Activated CD4-positive, alpha-beta memory T cell treated with anti-CD3 and anti-CD28 coated beads for 36 hours (primary cell): ENCODE measurements around the gene GRB2. TPM values are rescaled to one million over a fixed set of nuclear protein-coding genes. Genes with fewer than 3 reads are reported as not detected.
A peak's percentile ranks its signal among the peaks of the same experiment; 100 is the strongest.

Source experiments
- CTCF ChIA-PET: fragments of 350-600 bp; sonication (Branson Sonifier 250); formaldehyde crosslinking; loops from one replicate; lab custom pipeline; 2021; ENCODE audit warnings: antibody characterized with exemption, inconsistent platforms; lab: Charles Lee
- POLR2A ChIA-PET: fragments of 350-600 bp; sonication (Branson Sonifier 250); formaldehyde crosslinking; loops from one replicate; lab custom pipeline; 2021; ENCODE audit warnings: antibody characterized with exemption; lab: Charles Lee
- DNase-seq: peaks from one replicate; pipeline ENCODE4 v3.0.0-alpha.2; 2020
- H3K27ac Mint-ChIP-seq: one replicate; pipeline ENCODE4 v1.8.0; 2021; ENCODE audit warnings: mixed read lengths
- H3K27me3 Mint-ChIP-seq: one replicate; pipeline ENCODE4 v1.8.0; 2021; ENCODE audit warnings: mixed read lengths
- H3K36me3 Mint-ChIP-seq: one replicate; pipeline ENCODE4 v1.8.0; 2021; ENCODE audit warnings: mixed read lengths
- H3K4me1 Mint-ChIP-seq: one replicate; pipeline ENCODE4 v1.8.0; 2021; ENCODE audit warnings: low read depth, mixed read lengths
- H3K4me3 Mint-ChIP-seq: one replicate; pipeline ENCODE4 v1.8.0; 2021; ENCODE audit warnings: mild to moderate bottlenecking, mixed read lengths
- H3K9me3 Mint-ChIP-seq: one replicate; pipeline ENCODE4 v1.8.0; 2021; ENCODE audit warnings: mixed read lengths
- intact Hi-C: fragments of 100-400 bp; cut with micrococcal nuclease; formaldehyde crosslinking; loops from one replicate; pipeline ENCODE4 v1.15.1; 2023
- total RNA-seq, 2 experiments: library from RNA; stranded (reverse); gene quantifications; one replicate each; pipeline ENCODE4 v1.2.3, GENCODE V29; 2021

The GRB2 gene
- total RNA-seq, 2 experiments from 2014 or later = 174 to 182 TPM

GRCh38 chr17:75316253-75316652, 89.2 kb downstream of the GRB2 start:
- no peak for DNase-seq
- Mint-ChIP-seq H3K27ac (peak overlapping the region; percentile 85), H3K36me3 (peaks cover 12% of the 10 kb centered on the region), H3K27me3 (no peaks in the 10 kb centered on the region), H3K9me3 (no peaks in the 10 kb centered on the region), H3K4me3 (no peak overlapping the region), H3K4me1 (peaks cover 25% of the 10 kb centered on the region)
- POLR2A ChIA-PET = interaction anchor here (0.6 to 1.8 kb wide), 6 partner anchors 13 to 64 kb away, joined by 3 to 7 read pairs (median 3); partner anchors contain the start of genes MIF4GD and SLC25A19
- intact Hi-C loops = loop anchor here (1.0 kb wide), 1 partner anchor 19 kb away; no protein-coding TSS in a partner anchor
- CTCF ChIA-PET = interaction anchor here (0.7 to 2.4 kb wide), 14 partner anchors 9 to 202 kb away, joined by 3 to 17 read pairs (median 3); partner anchors contain the start of genes MIF4GD and SLC25A19

DNA sequence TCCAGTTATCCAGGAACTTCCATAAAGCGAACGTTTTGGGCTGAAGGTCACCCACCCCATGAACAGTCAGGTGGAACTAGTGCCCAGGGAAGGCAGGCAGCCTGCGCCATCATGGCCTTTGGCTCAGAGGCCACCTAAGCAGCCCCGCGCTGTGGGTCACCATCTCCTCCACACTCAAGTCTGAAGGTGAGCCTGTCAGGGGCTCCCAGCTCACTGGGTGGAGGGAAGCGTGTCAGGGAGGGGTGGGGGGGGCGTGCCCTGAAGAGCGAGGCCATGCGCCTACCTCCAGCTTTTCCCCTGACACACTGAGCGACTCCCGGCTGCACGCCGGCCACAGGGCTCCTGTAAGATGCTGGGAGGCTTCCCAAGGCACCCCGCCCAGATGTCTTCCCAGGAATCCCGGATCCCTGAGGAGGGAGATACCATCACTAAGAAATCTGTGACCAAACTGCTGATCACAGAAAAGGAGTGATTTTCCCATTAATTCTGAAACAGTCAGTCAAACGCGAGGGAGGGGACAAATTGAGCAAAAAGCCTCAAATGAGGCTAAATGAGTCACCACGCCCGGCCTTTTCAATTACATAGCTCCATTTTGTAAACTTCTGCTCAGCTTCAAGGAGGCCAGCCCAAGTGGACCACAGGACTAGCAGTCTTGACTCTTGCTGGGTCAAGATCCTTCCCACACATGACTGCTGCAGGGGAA, 89.8 kb downstream of the GRB2 start:
- Mint-ChIP-seq H3K9me3 (no peaks in the 10 kb centered on the region), H3K4me1 (peaks cover 25% of the 10 kb centered on the region), H3K27me3 (no peaks in the 10 kb centered on the region), H3K4me3 (no peak overlapping the region), H3K36me3 (peaks cover 9% of the 10 kb centered on the region), H3K27ac (peak overlapping the region; percentile 85)
- intact Hi-C loops = loop anchor here (1.0 kb wide), 1 partner anchor 18 kb away; no protein-coding TSS in a partner anchor
- DNase-seq = peak; percentile 43
- ChIA-PET CTCF (interaction anchor here (0.7 to 2.4 kb wide), 13 partner anchors 10 to 144 kb away, joined by 3 to 17 read pairs (median 3); partner anchors contain the start of genes MIF4GD and SLC25A19), POLR2A (interaction anchor here (0.7 to 1.8 kb wide), 5 partner anchors 12 to 65 kb away, joined by 3 to 7 read pairs (median 3); partner anchors contain the start of gene MIF4GD)

DNA sequence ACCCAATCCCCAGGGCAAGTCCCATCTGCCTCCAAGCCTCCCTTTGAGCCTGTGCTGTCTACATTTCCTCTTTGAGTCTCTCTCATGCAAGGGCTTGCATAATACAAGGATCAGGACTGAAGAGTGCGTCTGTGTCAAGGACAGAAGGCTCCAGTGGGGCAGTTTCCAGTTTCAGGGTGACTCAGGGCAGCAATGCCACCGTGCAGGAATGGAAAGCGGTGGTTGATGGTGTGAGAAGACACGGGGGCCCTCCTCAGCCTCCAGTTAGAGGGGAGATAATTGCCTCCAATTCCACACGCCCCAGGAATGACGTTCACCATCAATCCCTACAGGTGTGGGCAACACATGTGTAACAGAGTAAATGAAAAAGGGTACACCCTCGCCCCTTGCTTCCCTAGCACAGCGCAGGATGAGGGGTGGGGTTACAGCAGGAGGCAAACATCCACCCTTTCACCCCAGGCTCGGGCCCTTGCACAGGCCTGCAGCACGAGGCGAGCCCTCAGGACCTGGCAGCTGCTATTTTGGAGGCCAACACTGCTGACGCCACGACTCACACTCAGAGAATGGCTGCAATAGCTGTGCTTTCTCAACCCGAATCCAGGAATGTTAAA, 91.4 kb downstream of the GRB2 start:
- no peak for DNase-seq
- no peak overlapping the region for H3K4me3 Mint-ChIP-seq
- POLR2A ChIA-PET = no interaction called here
- peaks cover 25% of the 10 kb centered on the region for H3K4me1 Mint-ChIP-seq
- no peaks in the 10 kb centered on the region for H3K27me3 Mint-ChIP-seq
- no peaks in the 10 kb centered on the region for H3K9me3 Mint-ChIP-seq
- CTCF ChIA-PET = interaction anchor here (0.6 to 1.3 kb wide), 3 partner anchors 9 to 1103 kb away, joined by 3 to 4 read pairs (median 3); no protein-coding TSS in a partner anchor
- intact Hi-C loops = no loop called here
- peak overlapping the region; percentile 10 for H3K27ac Mint-ChIP-seq
- H3K36me3 Mint-ChIP-seq = no peaks in the 10 kb centered on the region

GRCh38 chr17:75308732-75309629, 96.5 kb downstream of the GRB2 start:
- intact Hi-C loops = no loop called here
- H3K4me3 Mint-ChIP-seq = no peak overlapping the region
- H3K36me3 Mint-ChIP-seq = no peaks in the 10 kb centered on the region
- no peak for DNase-seq
- no peaks in the 10 kb centered on the region for H3K9me3 Mint-ChIP-seq
- ChIA-PET CTCF (interaction anchor here (1.7 kb wide), 1 partner anchor 13 kb away, joined by 5 read pairs; no protein-coding TSS in a partner anchor), POLR2A (no interaction called here)
- H3K27ac Mint-ChIP-seq = no peak overlapping the region
- peaks cover 11% of the 10 kb centered on the region for H3K4me1 Mint-ChIP-seq
- H3K27me3 Mint-ChIP-seq = no peaks in the 10 kb centered on the region

DNA sequence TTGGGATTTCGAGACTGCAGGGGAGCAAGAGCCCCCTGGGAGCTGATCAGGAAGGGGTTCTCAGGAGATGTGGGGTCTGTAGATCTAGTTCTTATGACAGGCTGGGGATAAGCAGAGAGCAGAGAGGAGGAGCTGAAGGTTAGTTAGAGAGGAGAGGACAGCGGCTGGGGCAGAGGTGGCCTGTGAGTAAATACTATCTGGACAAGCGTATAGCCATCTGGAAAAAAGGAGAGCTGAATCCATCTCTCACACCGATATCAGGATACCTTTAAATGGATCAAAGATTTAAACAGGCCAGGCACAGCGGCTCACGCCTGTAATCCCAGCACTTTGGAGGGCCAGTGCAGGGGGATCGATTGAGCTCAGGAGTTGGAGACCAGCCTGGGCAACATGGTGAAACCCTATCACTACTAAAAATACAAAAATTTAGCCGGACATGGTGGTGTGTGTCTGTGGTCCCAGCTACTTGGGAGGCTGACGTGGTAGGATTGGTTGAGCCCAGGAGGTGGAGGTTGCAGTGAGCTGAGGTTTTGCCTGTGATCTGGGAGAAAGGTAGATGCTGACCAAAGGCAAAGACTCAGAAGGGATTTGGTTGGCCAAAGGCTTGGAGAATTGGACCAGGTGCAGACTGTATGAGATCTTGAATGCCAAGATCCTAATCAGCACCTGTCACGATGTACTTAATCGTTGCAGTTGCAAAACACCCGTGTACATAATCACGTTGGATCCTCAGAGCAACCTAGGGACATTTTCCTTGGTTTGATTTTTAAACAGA, 97.3 kb downstream of the GRB2 start:
- Mint-ChIP-seq H3K27me3 (no peaks in the 10 kb centered on the region), H3K27ac (no peak overlapping the region), H3K4me3 (no peak overlapping the region), H3K9me3 (no peaks in the 10 kb centered on the region), H3K4me1 (peaks cover 6% of the 10 kb centered on the region), H3K36me3 (no peaks in the 10 kb centered on the region)
- ChIA-PET CTCF (interaction anchor here (1.7 kb wide), 1 partner anchor 14 kb away, joined by 5 read pairs; no protein-coding TSS in a partner anchor), POLR2A (no interaction called here)
- no peak for DNase-seq
- intact Hi-C loops = no loop called here

- Mint-ChIP-seq H3K36me3 (no peaks in the 10 kb centered on the region), H3K4me1 (peaks cover 12% of the 10 kb centered on the region), H3K27ac (no peak overlapping the region), H3K27me3 (no peaks in the 10 kb centered on the region), H3K9me3 (no peaks in the 10 kb centered on the region), H3K4me3 (no peak overlapping the region)
- intact Hi-C loops = no loop called here
- POLR2A ChIA-PET = no interaction called here
- CTCF ChIA-PET = no interaction called here
- DNase-seq = no peak
These were observed 103.8 kb downstream of the GRB2 start for GRCh38 chr17:75301502-75302206.

- POLR2A ChIA-PET = no interaction called here
- H3K4me1 Mint-ChIP-seq = peaks cover 15% of the 10 kb centered on the region
- no peaks in the 10 kb centered on the region for H3K9me3 Mint-ChIP-seq
These were observed 104.4 kb downstream of the GRB2 start for GRCh38 chr17:75301049-75301448.

DNA sequence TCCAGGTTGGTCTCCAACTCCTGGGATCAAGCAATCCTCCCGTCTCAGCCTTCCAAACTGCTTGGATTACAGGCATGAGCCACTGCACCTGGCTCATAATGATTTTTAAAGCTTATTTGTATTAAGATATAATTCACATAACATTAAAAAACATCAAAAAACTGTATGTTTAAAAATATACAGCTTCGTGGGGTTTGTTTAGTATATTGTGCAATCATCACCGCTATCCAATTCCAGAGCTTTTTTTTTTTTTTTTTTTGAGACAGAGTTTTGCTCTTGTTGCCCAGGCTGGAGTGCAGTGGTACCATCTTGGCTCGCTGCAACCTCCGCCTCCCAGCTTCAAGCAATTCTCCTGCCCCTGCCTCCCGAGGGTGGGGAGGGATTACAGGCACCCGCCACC, 105.2 kb downstream of the GRB2 start:
- H3K27ac Mint-ChIP-seq = no peak overlapping the region
- CTCF ChIA-PET = no interaction called here
- H3K4me3 Mint-ChIP-seq = no peak overlapping the region
- no peak for DNase-seq
- peaks cover 23% of the 10 kb centered on the region for H3K4me1 Mint-ChIP-seq
- POLR2A ChIA-PET = interaction anchor here (0.6 kb wide), 1 partner anchor 166 kb away, joined by 3 read pairs; no protein-coding TSS in a partner anchor
- H3K36me3 Mint-ChIP-seq = no peaks in the 10 kb centered on the region
- H3K27me3 Mint-ChIP-seq = no peaks in the 10 kb centered on the region
- intact Hi-C loops = no loop called here
- no peaks in the 10 kb centered on the region for H3K9me3 Mint-ChIP-seq

More at GRCh38 chr17:75301049-75301448, 104.4 kb downstream of the GRB2 start:
- no peak overlapping the region for H3K27ac Mint-ChIP-seq
- no peaks in the 10 kb centered on the region for H3K36me3 Mint-ChIP-seq
- H3K27me3 Mint-ChIP-seq = no peaks in the 10 kb centered on the region
- intact Hi-C loops = no loop called here
- CTCF ChIA-PET = no interaction called here
- no peak overlapping the region for H3K4me3 Mint-ChIP-seq
- DNase-seq = no peak

- Mint-ChIP-seq H3K36me3 (no peaks in the 10 kb centered on the region), H3K27me3 (no peaks in the 10 kb centered on the region), H3K9me3 (no peaks in the 10 kb centered on the region), H3K4me3 (peak overlapping the region; percentile 37), H3K4me1 (peaks cover 35% of the 10 kb centered on the region), H3K27ac (peak overlapping the region; percentile 99)
- POLR2A ChIA-PET = interaction anchor here (0.7 to 2.9 kb wide), 6 partner anchors 20 to 110 kb away, joined by 3 to 16 read pairs (median 6); partner anchors contain the start of genes GGA3, GRB2, MIF4GD and MRPS7
- CTCF ChIA-PET = interaction anchor here (0.9 to 4.7 kb wide), 5 partner anchors 20 to 117 kb away, joined by 3 to 24 read pairs (median 4); partner anchors contain the start of gene MIF4GD
- DNase-seq = peak; percentile 58
- intact Hi-C loops = loop anchor here (2.0 to 10.0 kb wide), 2 partner anchors 43 to 489 kb away; partner anchors contain the start of gene UNK
These were observed 110.0 kb downstream of the GRB2 start for GRCh38 chr17:75295201-75296158.
